GM12878 (cell line): ENCODE results near the gene ARSI. TPM values are rescaled to one million over a fixed set of nuclear protein-coding genes. Genes with fewer than 3 reads are reported as not detected.
A peak's percentile ranks its signal among the peaks of the same experiment; 100 is the strongest.

Experiments
- ATAC-seq: fragments of 200-7000 bp; cut with Tn5 transposase; 3 replicates; pipeline ENCODE4 v1.9.1; 2020; ENCODE audit warnings: mild to moderate bottlenecking, moderate library complexity
- BruUV-seq: library from RNA; stranded (reverse); fragments of 400-500 nt; replicated peaks from 2 replicates; lab custom pipeline; 2021; lab: Mats Ljungman, UMichigan
- CTCF ChIA-PET: fragments of 300-600 bp; sonication (Branson Sonifier 250); formaldehyde crosslinking; extraction: SDS; loops from one replicate; lab custom pipeline; 2021; ENCODE audit warnings: inconsistent platforms; lab: Yijun Ruan, JAX
- POLR2A ChIA-PET: fragments of 350-600 bp; formaldehyde crosslinking; extraction: SDS; loops from one replicate; lab custom pipeline; 2021; ENCODE audit warnings: inconsistent platforms; lab: Charles Lee
- RAD21 ChIA-PET: fragments of 300-600 bp; sonication (Branson Sonifier 250); formaldehyde crosslinking; loops from one replicate; lab custom pipeline; 2023; ENCODE audit warnings: antibody characterized with exemption; ENCODE audit not compliant: unreplicated experiment; lab: Charles Lee
- SMC1A ChIA-PET: fragments of 300-600 bp; sonication (Branson Sonifier 250); formaldehyde crosslinking; loops from one replicate; lab custom pipeline; 2023; ENCODE audit not compliant: unreplicated experiment, uncharacterized antibody; lab: Charles Lee
- DNase-seq: peaks from one replicate; pipeline ENCODE4 v3.0.0-alpha.2; 2011; ENCODE audit warnings: low read depth, low spot score
- FAIRE-seq: peaks from 3 replicates; lab custom pipeline; 2011; peaks lifted over from hg19 to GRCh38; lab: Jason Lieb, UNC
- H2AFZ ChIP-seq: 2 replicates; pipeline ENCODE4 v1.6.0; 2011; ENCODE audit warnings: low read depth, low read length, control low read depth; ENCODE audit not compliant: control insufficient read depth
- H3K27ac ChIP-seq: 2 replicates; pipeline ENCODE4 v1.5.1; 2011; ENCODE audit warnings: control low read depth; ENCODE audit not compliant: control insufficient read depth, insufficient read depth
- H3K27me3 ChIP-seq, 2 experiments: replicated peaks in 1 of 2; 2 replicates each; pipeline versions ENCODE4 v1.6.0 to v1.6.1; 2011; ENCODE audit warnings: low read length in 1 of 2; ENCODE audit not compliant: control insufficient read depth in 2 of 2, insufficient read depth in 2 of 2
- H3K36me3 ChIP-seq, 2 experiments: 2 replicates each; pipeline ENCODE4 v1.5.1; 2011; ENCODE audit warnings: low read length in 1 of 2; ENCODE audit not compliant: control insufficient read depth in 2 of 2, insufficient read depth in 2 of 2
- H3K4me1 ChIP-seq: 2 replicates; pipeline ENCODE4 v1.6.1; 2011; ENCODE audit warnings: mild to moderate bottlenecking, low read length, moderate library complexity, mixed read lengths; ENCODE audit not compliant: control insufficient read depth, insufficient read depth
- H3K4me2 ChIP-seq: 2 replicates; pipeline ENCODE4 v1.6.0; 2011; ENCODE audit warnings: control low read depth; ENCODE audit not compliant: control insufficient read depth, insufficient read depth
- H3K4me3 ChIP-seq: fragments of 200-600 bp; sonication (generic); 2 replicates; pipeline ENCODE4 v1.5.1; 2016
- H3K79me2 ChIP-seq: 2 replicates; pipeline ENCODE4 v1.6.0; 2011; ENCODE audit warnings: low read length; ENCODE audit not compliant: control insufficient read depth, insufficient read depth
- H3K9ac ChIP-seq: 2 replicates; pipeline ENCODE4 v1.8.0; 2011; ENCODE audit warnings: low read length, control low read depth, mixed read lengths; ENCODE audit not compliant: control insufficient read depth, insufficient read depth
- H3K9me3 ChIP-seq: replicated peaks from 3 replicates; pipeline ENCODE4 v1.5.1; 2011; ENCODE audit warnings: mild to moderate bottlenecking, low read length; ENCODE audit not compliant: control insufficient read depth, insufficient read depth
- H4K20me1 ChIP-seq: 2 replicates; pipeline ENCODE4 v1.6.0; 2011; ENCODE audit not compliant: control insufficient read depth, insufficient read depth
- HDAC6 ChIP-seq: fragments of 200-600 bp; sonication (generic); IDR thresholded peaks from one replicate; pipeline ENCODE4 v1.8.0; 2017; ENCODE audit warnings: antibody characterized with exemption; ENCODE audit not compliant: unreplicated experiment
- IKZF2 ChIP-seq, 2 experiments: fragments of 450-650 bp; IDR thresholded peaks; 2 replicates each; pipeline ENCODE4 v1.6.1; 2017; ENCODE audit warnings: mild to moderate bottlenecking in 2 of 2, moderate library complexity in 2 of 2
- JUNB ChIP-seq: IDR thresholded peaks from 2 replicates; pipeline ENCODE4 v1.6.1; 2016; ENCODE audit warnings: antibody characterized with exemption, mild to moderate bottlenecking
- MYB ChIP-seq: fragments of 150-350 bp; IDR thresholded peaks from 2 replicates; pipeline ENCODE4 v1.6.1; 2014; ENCODE audit warnings: mild to moderate bottlenecking, low read depth, low read length, borderline replicate concordance
- NRF1 ChIP-seq: conservative IDR thresholded peaks from 2 replicates; pipeline ENCODE4 v1.6.1; 2011; ENCODE audit warnings: mild to moderate bottlenecking, low read depth, low read length, improper control_type of control experiment
- POLR2AphosphoS2 ChIP-seq: IDR thresholded peaks from 2 replicates; pipeline ENCODE4 v1.6.1; 2011; ENCODE audit warnings: low read depth, mild to moderate bottlenecking, low read length, improper control_type of control experiment, moderate library complexity
- RAD21 ChIP-seq: IDR thresholded peaks from 2 replicates; pipeline ENCODE4 v1.6.1; 2011; ENCODE audit warnings: mild to moderate bottlenecking, low read depth, low read length, moderate library complexity; ENCODE audit not compliant: insufficient read depth
- RFX5 ChIP-seq: IDR thresholded peaks from 2 replicates; pipeline ENCODE4 v1.6.1; 2011; ENCODE audit warnings: low read depth, low read length, improper control_type of control experiment
- RUNX3 ChIP-seq: IDR thresholded peaks from 2 replicates; pipeline ENCODE4 v1.6.1; 2012; ENCODE audit warnings: low read length, inconsistent platforms
- SMAD1 ChIP-seq: fragments of 450-650 bp; IDR thresholded peaks from 2 replicates; pipeline ENCODE4 v1.6.1; 2018; ENCODE audit warnings: mild to moderate bottlenecking, low read depth; ENCODE audit not compliant: partially characterized antibody
- SMC3 ChIP-seq: IDR thresholded peaks from 2 replicates; pipeline ENCODE4 v1.6.1; 2011; ENCODE audit warnings: low read length, improper control_type of control experiment, borderline replicate concordance
- TARDBP ChIP-seq: IDR thresholded peaks from 2 replicates; pipeline ENCODE4 v1.6.1; 2016; ENCODE audit warnings: borderline replicate concordance
- USF2 ChIP-seq: IDR thresholded peaks from 2 replicates; pipeline ENCODE4 v1.6.1; 2011; ENCODE audit warnings: low read depth, low read length, improper control_type of control experiment, borderline replicate concordance
- ZNF384 ChIP-seq: IDR thresholded peaks from 2 replicates; pipeline ENCODE4 v1.6.1; 2012; ENCODE audit warnings: low read depth, mild to moderate bottlenecking, low read length, improper control_type of control experiment, borderline replicate concordance
- WGBS: methylation state at CpG from one replicate; pipeline ENCODE4 v1.1.6; 2016; ENCODE audit warnings: low lambda C conversion rate; ENCODE audit not compliant: insufficient replicate concordance, insufficient coverage; ENCODE audit errors: missing lambda C conversion rate; 5-methylcytosine and 5-hydroxymethylcytosine counted together
- in situ Hi-C: fragments of 300-500 bp; cut with MboI; formaldehyde crosslinking; loops from 9 replicates; pipeline ENCODE4 v1.14.3; 2018; ENCODE audit warnings: mixed read lengths
- intact Hi-C: fragments of 100-400 bp; cut with micrococcal nuclease; formaldehyde crosslinking; loops from one replicate; pipeline ENCODE4 v1.14.2; 2022; ENCODE audit not compliant: unreplicated experiment
- polyA plus RNA-seq, 11 experiments: library from polyadenylated mRNA; depleted of rRNA in 4 of 11; unstranded in 6 of 11; stranded (reverse) in 5 of 11; fragments of >200 nt; fragmentation: Nextera tagmentation in 4 of 11; fragmentation: Illumina TruSeq in 1 of 11; extraction: Ambion mirVana in 4 of 11; extraction: Trizol in 1 of 11; gene quantifications; 1 replicate in 1 of 11; 2 replicates in 10 of 11; pipeline versions ENCODE4 v1.2.1 to v1.2.3, GENCODE V29; 2011 to 2016; ENCODE audit warnings: inconsistent platforms in 2 of 11, missing spikeins in 2 of 11, low read depth in 1 of 11
- total RNA-seq, 4 experiments: library from RNA; depleted of rRNA in 3 of 4; stranded (reverse); fragments of >200 nt in 3 of 4; fragmentation: Illumina TruSeq in 1 of 4; extraction: Trizol in 1 of 4; gene quantifications; 2 replicates each; pipeline versions ENCODE4 v1.2.1 to v1.2.3, GENCODE V29; 2013 to 2021

ARSI gene
- total and polyA plus RNA-seq, 10 of the 15 experiments (the other 5 are each of a cell fraction or from before 2014, with no cell fraction given): not detected

DNA sequence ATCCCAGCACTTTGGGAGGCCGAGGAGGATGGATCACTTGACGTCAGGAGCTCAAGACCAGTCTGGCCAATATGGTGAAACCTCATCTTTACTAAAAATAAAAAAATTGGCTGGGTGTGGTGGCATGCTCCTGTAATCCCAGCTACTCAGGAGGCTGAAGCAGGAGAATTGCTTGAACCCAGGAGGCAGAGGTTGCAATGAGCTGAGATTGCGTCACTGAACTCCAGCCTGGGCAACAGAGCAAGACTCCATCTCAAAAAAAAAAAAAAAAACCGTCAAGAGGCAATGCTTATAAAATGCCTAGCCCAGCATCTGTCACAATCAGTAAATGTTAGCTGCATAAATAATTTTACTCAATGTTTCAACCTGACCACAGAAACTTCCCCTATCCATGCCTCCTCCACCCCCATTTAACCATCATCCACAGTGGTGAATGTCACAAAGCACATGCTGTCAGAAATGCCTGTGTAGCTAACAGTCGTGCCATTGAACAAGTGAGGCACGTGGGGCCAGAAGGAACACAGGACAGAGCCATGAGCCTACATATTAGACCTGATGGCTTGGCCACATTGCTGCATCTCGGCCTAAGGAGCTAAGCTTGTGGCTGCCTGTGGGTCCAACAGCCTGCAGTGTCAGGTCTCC, 38.0 kb upstream of the ARSI start:
- peaks cover 5% of the 10 kb centered on the region; the same call in 1 of the 2 replicates for H3K4me1 ChIP-seq
- RAD21 ChIA-PET: interaction anchor here (0.7 to 1.5 kb wide), 3 partner anchors 95 to 178 kb away, joined by 3 to 6 read pairs (median 3); no protein-coding TSS in a partner anchor
- FAIRE-seq (no peak), ATAC-seq (peak; percentile 31), DNase-seq (no peak)
- no peak overlapping the region for H3K4me3 ChIP-seq
- no peak overlapping the region for H3K9ac ChIP-seq
- no peak for TF ChIP-seq SMC3
- peak; percentile 30; the same call in 1 of the 2 replicates for TF ChIP-seq RUNX3
- no peak overlapping the region for H2AFZ ChIP-seq
- SMC1A ChIA-PET: interaction anchor here (1.1 to 1.6 kb wide), 2 partner anchors 10 to 68 kb away, joined by 4 to 7 read pairs; no protein-coding TSS in a partner anchor
- H3K9me3 ChIP-seq: no peaks in the 10 kb centered on the region
- in situ Hi-C loops (no loop called here), intact Hi-C loops (no loop called here)
- no TSS peak for BruUV-seq
- WGBS: 39% methylated on average over 7 of the region's 7 CpGs
- no peaks in the 10 kb centered on the region for H3K27me3 ChIP-seq
- POLR2A ChIA-PET: no interaction called here
- no peaks in the 10 kb centered on the region for H3K79me2 ChIP-seq
- H3K36me3 ChIP-seq: no peaks in the 10 kb centered on the region
- no peaks in the 10 kb centered on the region for H4K20me1 ChIP-seq
- H3K4me2 ChIP-seq: no peak overlapping the region
- CTCF ChIA-PET: no interaction called here
- no peak overlapping the region for H3K27ac ChIP-seq

GRCh38 chr5:150339841-150340240, 37.1 kb upstream of the ARSI start:
- H2AFZ ChIP-seq: no peak overlapping the region
- no peaks in the 10 kb centered on the region for H3K27me3 ChIP-seq
- peaks cover 5% of the 10 kb centered on the region; the same call in 1 of the 2 replicates for H3K4me1 ChIP-seq
- no peak for ATAC-seq
- RAD21 ChIA-PET: interaction anchor here (1.5 kb wide), 1 partner anchor 96 kb away, joined by 3 read pairs; no protein-coding TSS in a partner anchor
- H3K4me3 ChIP-seq: no peak overlapping the region
- intact Hi-C loops: no loop called here
- no peak for FAIRE-seq
- H3K36me3 ChIP-seq: no peaks in the 10 kb centered on the region
- in situ Hi-C loops: no loop called here
- WGBS: 67% methylated on average over 4 of the region's 4 CpGs
- CTCF ChIA-PET: interaction anchor here (0.8 to 1.3 kb wide), 2 partner anchors 10 to 12 kb away, joined by 3 to 5 read pairs; no protein-coding TSS in a partner anchor
- H3K4me2 ChIP-seq: no peak overlapping the region
- SMC1A ChIA-PET: interaction anchor here (1.2 kb wide), 1 partner anchor 9 kb away, joined by 4 read pairs; no protein-coding TSS in a partner anchor
- H3K27ac ChIP-seq: no peak overlapping the region
- DNase-seq: no peak
- POLR2A ChIA-PET: no interaction called here
- H3K9me3 ChIP-seq: no peaks in the 10 kb centered on the region
- H4K20me1 ChIP-seq: no peaks in the 10 kb centered on the region
- H3K79me2 ChIP-seq: no peaks in the 10 kb centered on the region
- no TSS peak for BruUV-seq
- H3K9ac ChIP-seq: no peak overlapping the region
- no peak for TF ChIP-seq NRF1
- no peak for TF ChIP-seq POLR2AphosphoS2
- no peak for TF ChIP-seq JUNB
- no peak for TF ChIP-seq MYB
- no peak for TF ChIP-seq RAD21
- no peak for TF ChIP-seq ZNF384
- no peak for TF ChIP-seq TARDBP
- TF ChIP-seq USF2: no peak
- no peak for TF ChIP-seq IKZF2 (IDR thresholded peaks at IDR 0.05)
- no peak for TF ChIP-seq RFX5
- no peak for TF ChIP-seq HDAC6
- no peak for TF ChIP-seq SMAD1
